SU-DHL-6 (cell line): ENCODE measurements around the gene CHST1.

Experiments used
- EZH2phosphoT487 ChIP-seq: fragments of 200-600 bp; sonication (generic), shearing (Covaris generic); conservative IDR thresholded peaks from 2 replicates; pipeline ENCODE4 v1.6.1; 2018; ENCODE audit warnings: mild to moderate bottlenecking, antibody characterized with exemption, low read length, moderate library complexity, mixed read lengths
- TF ChIP-seq, protein P1 (sequence below): fragments of 200-600 bp; sonication (generic); IDR thresholded peaks from one replicate; pipeline ENCODE4 v1.5.1; 2017; ENCODE audit warnings: antibody characterized with exemption, mild to moderate bottlenecking, low read length, moderate library complexity; ENCODE audit not compliant: insufficient read depth, poor library complexity, severe bottlenecking

DNA sequence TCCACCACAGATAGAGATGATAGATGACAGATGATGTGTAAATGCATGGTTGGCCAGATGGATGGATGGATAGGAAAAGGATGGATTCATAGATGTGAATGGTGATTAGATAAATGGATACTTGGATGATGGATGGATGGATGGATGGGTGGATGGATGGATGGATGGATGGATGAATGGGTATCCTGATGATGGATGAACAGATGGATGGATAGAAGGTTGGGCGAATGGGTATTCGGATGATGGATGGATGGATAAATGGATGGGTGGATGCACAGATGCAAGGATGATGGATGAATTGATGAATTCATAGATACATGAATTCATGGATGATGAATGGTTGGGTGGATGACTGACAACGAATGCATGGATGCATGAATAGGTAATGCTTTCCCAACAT, 56.1 kb downstream of the CHST1 start:
- TF ChIP-seq, protein P1, sequence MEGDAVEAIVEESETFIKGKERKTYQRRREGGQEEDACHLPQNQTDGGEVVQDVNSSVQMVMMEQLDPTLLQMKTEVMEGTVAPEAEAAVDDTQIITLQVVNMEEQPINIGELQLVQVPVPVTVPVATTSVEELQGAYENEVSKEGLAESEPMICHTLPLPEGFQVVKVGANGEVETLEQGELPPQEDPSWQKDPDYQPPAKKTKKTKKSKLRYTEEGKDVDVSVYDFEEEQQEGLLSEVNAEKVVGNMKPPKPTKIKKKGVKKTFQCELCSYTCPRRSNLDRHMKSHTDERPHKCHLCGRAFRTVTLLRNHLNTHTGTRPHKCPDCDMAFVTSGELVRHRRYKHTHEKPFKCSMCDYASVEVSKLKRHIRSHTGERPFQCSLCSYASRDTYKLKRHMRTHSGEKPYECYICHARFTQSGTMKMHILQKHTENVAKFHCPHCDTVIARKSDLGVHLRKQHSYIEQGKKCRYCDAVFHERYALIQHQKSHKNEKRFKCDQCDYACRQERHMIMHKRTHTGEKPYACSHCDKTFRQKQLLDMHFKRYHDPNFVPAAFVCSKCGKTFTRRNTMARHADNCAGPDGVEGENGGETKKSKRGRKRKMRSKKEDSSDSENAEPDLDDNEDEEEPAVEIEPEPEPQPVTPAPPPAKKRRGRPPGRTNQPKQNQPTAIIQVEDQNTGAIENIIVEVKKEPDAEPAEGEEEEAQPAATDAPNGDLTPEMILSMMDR = no peak
- no peak for TF ChIP-seq EZH2phosphoT487
